Activated CD8-positive, alpha-beta memory T cell treated with anti-CD3 and anti-CD28 coated beads, Interleukin-2, amount 10 ng/mL, durations not matched to agents 7 days and 5 days (primary cell): ENCODE results near the gene NPAS1. TPM values are rescaled to one million over a fixed set of nuclear protein-coding genes. Genes with fewer than 3 reads are reported as not detected.
"Not testable (repeated sequence)": the region's sequence is repeated elsewhere in the genome, so short reads cannot be mapped to it uniquely, and the experiment has no call there.

Source experiments
- ATAC-seq: fragments of 150-1000 bp; cut with Tn5 transposase; one replicate; pipeline ENCODE4 v1.10.0; 2021; ENCODE audit warnings: moderate library complexity
- CTCF ChIA-PET: fragments of 350-600 bp; sonication (Branson Sonifier 250); formaldehyde crosslinking; loops from one replicate; lab custom pipeline; 2021; ENCODE audit warnings: antibody characterized with exemption; lab: Charles Lee
- DNase-seq: peaks from one replicate; pipeline ENCODE4 v3.0.0-alpha.2; 2020
- H3K27ac Mint-ChIP-seq: one replicate; pipeline ENCODE4 v1.8.0; 2021; ENCODE audit warnings: mild to moderate bottlenecking, mixed read lengths
- H3K27me3 Mint-ChIP-seq: one replicate; pipeline ENCODE4 v1.8.0; 2021; ENCODE audit warnings: mixed read lengths
- H3K36me3 Mint-ChIP-seq: one replicate; pipeline ENCODE4 v1.8.0; 2021; ENCODE audit warnings: mild to moderate bottlenecking, mixed read lengths
- H3K4me1 Mint-ChIP-seq: one replicate; pipeline ENCODE4 v1.8.0; 2021; ENCODE audit warnings: mixed read lengths
- H3K4me3 Mint-ChIP-seq: one replicate; pipeline ENCODE4 v1.8.0; 2021; ENCODE audit warnings: mild to moderate bottlenecking, moderate library complexity, mixed read lengths
- H3K9me3 Mint-ChIP-seq: one replicate; pipeline ENCODE4 v1.8.0; 2022; ENCODE audit warnings: low read depth, mixed read lengths
- total RNA-seq, 2 experiments: library from RNA; stranded (reverse); gene quantifications; one replicate each; pipeline ENCODE4 v1.2.3, GENCODE V29; 2021

NPAS1 gene
- total RNA-seq, 2 experiments from 2014 or later, result 0.41 to 0.68 TPM

GRCh38 chr19:47070756-47071155, 51.1 kb downstream of the NPAS1 start:
- DNase-seq (no peak), ATAC-seq (no peak)
- Mint-ChIP-seq H3K4me1 (peaks cover 4% of the 10 kb centered on the region), H3K4me3 (no peak overlapping the region), H3K27ac (peak overlapping the region; percentile 40), H3K36me3 (peaks cover 38% of the 10 kb centered on the region), H3K27me3 (no peaks in the 10 kb centered on the region), H3K9me3 (no peaks in the 10 kb centered on the region)
- CTCF ChIA-PET, result no interaction called here

- CTCF ChIA-PET, result no interaction called here
These were observed 52.1 kb downstream of the NPAS1 start for GRCh38 chr19:47071731-47072130.

GRCh38 chr19:47072323-47072722, 52.7 kb downstream of the NPAS1 start:
- no peaks in the 10 kb centered on the region for H3K9me3 Mint-ChIP-seq
- H3K36me3 Mint-ChIP-seq, result peaks cover 46% of the 10 kb centered on the region
- H3K27ac Mint-ChIP-seq, result no peak overlapping the region
- CTCF ChIA-PET, result no interaction called here
- peaks cover 4% of the 10 kb centered on the region for H3K4me1 Mint-ChIP-seq
- no peak for DNase-seq
- H3K4me3 Mint-ChIP-seq, result no peak overlapping the region
- H3K27me3 Mint-ChIP-seq, result no peaks in the 10 kb centered on the region
- ATAC-seq, result no peak

More at GRCh38 chr19:47071731-47072130, 52.1 kb downstream of the NPAS1 start:
- no peak overlapping the region for H3K4me3 Mint-ChIP-seq
- ATAC-seq (no peak), DNase-seq (no peak)
- H3K27ac Mint-ChIP-seq, result no peak overlapping the region
- H3K4me1 Mint-ChIP-seq, result peaks cover 4% of the 10 kb centered on the region
- no peaks in the 10 kb centered on the region for H3K27me3 Mint-ChIP-seq
- H3K36me3 Mint-ChIP-seq, result peaks cover 41% of the 10 kb centered on the region
- H3K9me3 Mint-ChIP-seq, result no peaks in the 10 kb centered on the region

GRCh38 chr19:47073574-47073973, 53.9 kb downstream of the NPAS1 start:
- H3K4me3 Mint-ChIP-seq, result no peak overlapping the region
- no peak for ATAC-seq
- no peak for DNase-seq
- peaks cover 4% of the 10 kb centered on the region for H3K4me1 Mint-ChIP-seq
- H3K36me3 Mint-ChIP-seq, result peaks cover 47% of the 10 kb centered on the region
- no peaks in the 10 kb centered on the region for H3K27me3 Mint-ChIP-seq
- H3K27ac Mint-ChIP-seq, result no peak overlapping the region
- H3K9me3 Mint-ChIP-seq, result no peaks in the 10 kb centered on the region
- CTCF ChIA-PET, result interaction anchor here (0.5 kb wide), 1 partner anchor 57 kb away, joined by 3 read pairs; no protein-coding TSS in a partner anchor

GRCh38 chr19:47074621-47075020, 55.0 kb downstream of the NPAS1 start:
- no peaks in the 10 kb centered on the region for H3K27me3 Mint-ChIP-seq
- peaks cover 49% of the 10 kb centered on the region for H3K36me3 Mint-ChIP-seq

GRCh38 chr19:47075179-47075810, 55.7 kb downstream of the NPAS1 start:
- no peak for DNase-seq
- Mint-ChIP-seq H3K4me3 (no peak overlapping the region), H3K4me1 (peaks cover 4% of the 10 kb centered on the region), H3K27me3 (no peaks in the 10 kb centered on the region), H3K9me3 (no peaks in the 10 kb centered on the region), H3K27ac (peak overlapping the region; percentile 3), H3K36me3 (peaks cover 51% of the 10 kb centered on the region)
- ATAC-seq, result no peak
- CTCF ChIA-PET, result interaction anchor here (1.0 to 2.1 kb wide), 2 partner anchors 50 to 62 kb away, joined by 3 to 7 read pairs; no protein-coding TSS in a partner anchor

More at GRCh38 chr19:47074621-47075020, 55.0 kb downstream of the NPAS1 start:
- ATAC-seq (no peak), DNase-seq (no peak)
- Mint-ChIP-seq H3K9me3 (no peaks in the 10 kb centered on the region), H3K4me3 (no peak overlapping the region), H3K27ac (no peak overlapping the region), H3K4me1 (peaks cover 4% of the 10 kb centered on the region)
- CTCF ChIA-PET, result no interaction called here

- CTCF ChIA-PET, result interaction anchor here (0.7 to 2.1 kb wide), 3 partner anchors 50 to 63 kb away, joined by 3 to 7 read pairs (median 3); partner anchors contain the start of gene SAE1
- no peak for DNase-seq
- ATAC-seq, result no peak
- peaks cover 4% of the 10 kb centered on the region for H3K4me1 Mint-ChIP-seq
- H3K36me3 Mint-ChIP-seq, result peaks cover 47% of the 10 kb centered on the region
- H3K27ac Mint-ChIP-seq, result no peak overlapping the region
- H3K27me3 Mint-ChIP-seq, result no peaks in the 10 kb centered on the region
- no peaks in the 10 kb centered on the region for H3K9me3 Mint-ChIP-seq
- no peak overlapping the region for H3K4me3 Mint-ChIP-seq
These were observed 56.3 kb downstream of the NPAS1 start for GRCh38 chr19:47075941-47076340.

GRCh38 chr19:47078351-47078750, 58.7 kb downstream of the NPAS1 start:
- peaks cover 51% of the 10 kb centered on the region for H3K36me3 Mint-ChIP-seq
- DNase-seq, H3K4me3 Mint-ChIP-seq, H3K9me3 Mint-ChIP-seq, H3K4me1 Mint-ChIP-seq, H3K27ac Mint-ChIP-seq, H3K27me3 Mint-ChIP-seq, ATAC-seq: not testable (repeated sequence)
- CTCF ChIA-PET, result interaction anchor here (1.2 to 4.1 kb wide), 9 partner anchors 14 to 165 kb away, joined by 5 to 56 read pairs (median 10); partner anchors contain the start of genes SAE1 and ZC3H4

GRCh38 chr19:47081095-47081494, 61.5 kb downstream of the NPAS1 start:
- no peak for DNase-seq
- Mint-ChIP-seq H3K4me1 (no peaks in the 10 kb centered on the region), H3K27ac (peak overlapping the region; percentile 36), H3K9me3 (no peaks in the 10 kb centered on the region), H3K27me3 (no peaks in the 10 kb centered on the region), H3K36me3 (peaks cover 56% of the 10 kb centered on the region), H3K4me3 (no peak overlapping the region)
- no peak for ATAC-seq
- CTCF ChIA-PET, result interaction anchor here (0.8 to 4.1 kb wide), 10 partner anchors 11 to 163 kb away, joined by 3 to 56 read pairs (median 12); partner anchors contain the start of genes SAE1 and ZC3H4

- Mint-ChIP-seq H3K36me3 (peaks cover 55% of the 10 kb centered on the region), H3K27me3 (no peaks in the 10 kb centered on the region), H3K9me3 (no peaks in the 10 kb centered on the region), H3K4me1 (peaks cover 3% of the 10 kb centered on the region), H3K27ac (no peak overlapping the region), H3K4me3 (no peak overlapping the region)
- ATAC-seq (no peak), DNase-seq (no peak)
- CTCF ChIA-PET, result interaction anchor here (0.8 to 1.4 kb wide), 5 partner anchors 9 to 65 kb away, joined by 3 read pairs; no protein-coding TSS in a partner anchor
These were observed 62.9 kb downstream of the NPAS1 start for GRCh38 chr19:47082493-47082892.

GRCh38 chr19:47084879-47085439, 65.3 kb downstream of the NPAS1 start:
- Mint-ChIP-seq H3K9me3 (no peaks in the 10 kb centered on the region), H3K36me3 (peaks cover 61% of the 10 kb centered on the region), H3K4me3 (no peak overlapping the region), H3K27ac (no peak overlapping the region), H3K27me3 (no peaks in the 10 kb centered on the region), H3K4me1 (peaks cover 10% of the 10 kb centered on the region)
- DNase-seq (no peak), ATAC-seq (no peak)
- CTCF ChIA-PET, result no interaction called here

GRCh38 chr19:47086280-47086679, 66.6 kb downstream of the NPAS1 start:
- no peak for DNase-seq
- Mint-ChIP-seq H3K27me3 (no peaks in the 10 kb centered on the region), H3K9me3 (no peaks in the 10 kb centered on the region), H3K4me1 (peaks cover 22% of the 10 kb centered on the region), H3K36me3 (peaks cover 67% of the 10 kb centered on the region), H3K4me3 (no peak overlapping the region), H3K27ac (no peak overlapping the region)
- CTCF ChIA-PET, result no interaction called here
- ATAC-seq, result no peak

- DNase-seq (no peak), ATAC-seq (no peak)
- H3K4me1 Mint-ChIP-seq, result peaks cover 51% of the 10 kb centered on the region
- H3K4me3 Mint-ChIP-seq, result no peak overlapping the region
- H3K27me3 Mint-ChIP-seq, result no peaks in the 10 kb centered on the region
- H3K36me3 Mint-ChIP-seq, result peaks cover 65% of the 10 kb centered on the region
- CTCF ChIA-PET, result interaction anchor here (1.8 kb wide), 1 partner anchor 10 kb away, joined by 5 read pairs; no protein-coding TSS in a partner anchor
- no peaks in the 10 kb centered on the region for H3K9me3 Mint-ChIP-seq
- no peak overlapping the region for H3K27ac Mint-ChIP-seq
These were observed 70.2 kb downstream of the NPAS1 start for GRCh38 chr19:47089767-47090350.
